GM19193 (cell line): ENCODE data around the gene ELP2.

Experiments
- POLR2A ChIP-seq: IDR thresholded peaks from 4 replicates; pipeline ENCODE4 v1.6.1; 2011; ENCODE audit not compliant: insufficient read depth, insufficient read length; ENCODE audit errors: extremely low read depth

ELP2 gene

DNA sequence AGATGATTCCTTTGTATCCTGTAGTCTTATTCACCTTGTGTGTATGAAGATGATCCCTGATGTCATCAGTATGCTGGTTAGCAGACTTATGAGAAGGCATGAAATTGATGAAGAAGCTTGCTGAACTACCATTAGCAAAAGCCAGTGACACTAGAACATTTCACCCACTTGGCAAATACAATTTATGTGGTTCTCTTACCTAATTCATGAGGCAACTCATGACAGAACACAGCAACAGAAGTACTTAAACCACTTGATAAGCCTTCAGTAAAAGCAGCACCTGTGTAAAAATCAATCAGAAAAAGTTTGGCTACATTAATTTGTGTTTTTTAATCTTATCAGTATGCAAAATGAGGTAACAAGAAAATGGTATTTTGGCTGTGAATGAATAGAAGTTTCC lies 17.4 kb upstream of the ELP2 start:
- TF ChIP-seq POLR2A, result no peak

DNA sequence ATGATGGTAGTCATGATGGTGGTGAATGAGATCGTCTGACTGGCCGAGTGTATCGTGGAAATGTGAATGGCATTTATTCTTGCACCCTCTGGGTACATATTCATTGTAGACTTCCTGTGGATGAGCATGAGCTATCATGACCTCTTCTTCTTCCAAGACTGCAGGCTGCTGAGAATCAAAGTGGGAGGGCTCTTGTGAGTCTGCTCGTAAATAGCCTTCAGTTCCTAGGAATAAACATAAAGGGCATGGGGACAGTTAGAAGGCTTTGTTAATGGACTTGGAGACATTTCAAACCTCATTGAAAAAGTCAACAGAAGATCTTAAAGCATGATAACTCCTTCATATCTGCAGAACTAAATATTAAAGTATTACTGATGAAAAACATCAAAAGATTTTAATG lies 15.4 kb upstream of the ELP2 start:
- TF ChIP-seq POLR2A, result no peak

DNA sequence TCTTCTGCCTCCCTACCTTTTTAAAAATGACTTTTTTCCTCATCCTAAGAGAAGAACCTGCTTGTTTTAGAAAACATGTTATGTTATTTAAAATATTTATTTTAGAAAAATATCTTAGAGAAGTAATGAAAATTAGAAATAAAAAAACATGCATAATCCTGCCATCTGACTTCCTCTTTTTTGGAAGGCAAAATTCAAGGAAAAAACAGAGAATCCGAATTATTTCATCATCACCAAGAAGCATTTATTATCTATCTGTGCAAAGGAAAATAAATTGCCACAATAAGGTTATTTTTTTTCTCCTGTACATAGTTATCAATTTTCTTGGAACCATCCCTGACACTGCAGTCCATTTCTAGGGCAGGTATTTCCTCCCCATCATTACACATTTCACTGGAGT lies 15.0 kb upstream of the ELP2 start:
- no peak for TF ChIP-seq POLR2A

DNA sequence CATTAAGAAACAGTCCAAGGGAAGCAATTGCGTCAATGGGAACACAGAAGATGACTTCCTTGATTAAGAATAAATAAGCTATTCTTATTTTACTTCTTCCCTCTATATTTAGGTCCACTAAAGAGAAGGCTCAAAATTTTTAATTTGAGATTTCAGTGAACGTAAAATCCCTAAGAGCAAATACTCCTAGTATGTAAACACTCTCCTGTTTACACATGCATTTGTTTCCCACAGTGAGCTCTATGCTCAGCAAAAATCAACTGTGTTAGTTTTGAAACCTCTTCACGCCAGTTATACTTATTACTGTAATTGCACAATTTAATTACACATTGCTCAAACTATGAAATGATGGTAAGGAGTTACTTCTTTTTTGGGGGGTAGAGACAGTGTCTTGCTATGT lies 9.4 kb upstream of the ELP2 start:
- no peak for TF ChIP-seq POLR2A

DNA sequence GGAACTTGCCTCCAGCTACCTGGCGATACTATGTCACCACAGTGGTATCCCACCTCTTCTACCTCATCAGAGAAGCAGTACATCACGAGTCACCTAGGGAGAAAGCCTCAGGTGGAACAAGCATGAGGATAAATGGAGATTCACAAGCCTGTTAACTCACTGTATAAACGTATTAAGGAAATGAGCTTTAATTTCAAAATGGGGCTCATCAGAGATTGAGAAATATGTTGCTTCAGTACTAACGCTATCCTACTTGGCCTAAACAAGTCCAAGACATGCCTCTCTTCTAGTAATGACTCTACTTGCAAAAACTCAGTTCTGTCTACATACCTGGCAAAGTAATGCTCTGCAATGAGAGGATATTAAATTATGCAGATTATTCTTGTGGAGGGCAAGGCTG lies 4.9 kb upstream of the ELP2 start:
- no peak for TF ChIP-seq POLR2A

DNA sequence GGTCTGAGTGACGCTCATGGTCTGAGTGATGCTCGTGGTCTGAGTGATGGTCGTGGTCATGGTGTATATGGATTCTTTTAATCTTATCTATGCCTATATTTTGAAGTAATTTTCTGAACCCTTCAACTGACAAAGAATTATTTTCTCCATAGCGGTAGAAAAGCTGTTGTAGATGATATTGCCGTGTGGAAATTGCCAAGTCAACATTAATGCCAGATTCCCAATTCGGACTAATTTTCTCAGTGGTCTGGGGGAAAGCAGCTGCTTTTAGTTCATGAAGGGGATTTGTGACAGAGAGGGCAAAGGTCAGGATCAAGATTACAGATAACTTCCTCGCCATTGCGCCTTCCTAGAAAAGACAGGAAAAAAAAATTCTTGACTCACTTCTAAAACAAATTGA lies 3.0 kb upstream of the ELP2 start:
- TF ChIP-seq POLR2A, result no peak

DNA sequence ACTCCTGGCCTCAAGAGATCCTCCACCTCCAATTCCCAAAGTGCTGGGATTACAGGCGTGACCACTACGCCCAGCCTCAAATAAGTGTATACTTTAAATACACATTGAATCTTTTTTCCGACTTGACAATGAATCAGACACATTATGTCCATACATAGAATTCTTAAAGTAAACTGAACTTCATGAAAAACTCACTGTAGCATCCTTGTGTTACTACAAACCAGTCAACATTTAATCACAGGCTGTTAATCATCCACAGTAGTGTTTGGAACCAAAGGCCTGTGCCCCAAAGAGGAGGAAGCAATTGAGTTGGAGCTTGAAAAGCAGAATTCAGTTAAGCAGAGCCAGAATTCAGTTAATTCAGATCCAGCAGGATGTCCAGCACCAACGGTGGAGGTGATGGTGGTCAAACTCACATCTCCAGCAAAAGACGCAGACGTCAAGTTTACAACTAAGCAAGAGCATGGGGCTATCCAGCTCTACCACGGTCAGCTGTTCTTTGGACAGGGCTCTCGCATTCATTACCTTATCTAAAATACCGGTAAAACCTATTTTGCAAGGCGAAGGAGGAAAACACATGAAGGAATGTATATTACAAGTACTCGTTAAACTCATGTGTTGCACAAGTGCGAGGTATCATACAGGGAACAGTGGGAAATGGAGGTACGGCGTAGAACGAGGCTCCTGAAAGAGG lies 1.7 kb upstream of the ELP2 start:
- no peak for TF ChIP-seq POLR2A

DNA sequence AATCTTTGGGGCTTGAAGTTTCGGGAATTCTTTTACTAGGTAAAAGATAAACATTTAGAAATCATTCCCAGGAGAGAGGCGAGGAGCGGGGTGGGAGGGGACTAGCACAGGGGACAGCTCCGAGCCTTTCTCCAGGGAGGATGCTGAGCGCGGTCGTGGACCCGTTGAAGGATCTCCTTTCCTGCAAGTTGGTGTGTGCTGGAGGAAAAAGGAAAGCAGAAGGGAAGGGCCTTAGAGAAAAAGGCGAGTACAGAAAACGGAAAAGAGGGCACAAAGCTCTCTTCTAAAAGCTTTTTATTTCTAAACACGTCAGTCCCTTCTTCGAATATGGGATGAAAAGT lies 1.2 kb upstream of the ELP2 start:
- TF ChIP-seq POLR2A, result no peak

DNA sequence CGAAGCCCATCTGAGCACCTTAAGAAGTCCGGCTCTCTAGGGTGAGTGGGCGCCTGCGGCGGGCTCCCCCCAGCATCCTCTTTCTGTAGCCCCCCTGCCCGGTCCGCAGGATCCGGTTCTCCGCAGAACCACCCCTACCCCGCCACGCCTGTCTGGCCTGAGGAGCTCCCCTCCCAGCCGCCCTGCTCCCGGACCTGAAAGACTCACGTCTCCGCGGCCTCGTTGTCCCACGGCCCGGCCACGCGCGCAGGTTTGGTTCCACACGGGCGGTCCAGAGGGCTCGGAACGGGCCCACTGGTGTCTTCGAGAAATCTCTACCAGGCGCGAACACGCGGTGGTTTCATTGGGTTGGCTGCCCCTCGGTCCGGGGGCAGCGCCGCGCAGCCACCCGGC lies 796 bp upstream of the ELP2 start:
- peak; percentile 56 for TF ChIP-seq POLR2A

DNA sequence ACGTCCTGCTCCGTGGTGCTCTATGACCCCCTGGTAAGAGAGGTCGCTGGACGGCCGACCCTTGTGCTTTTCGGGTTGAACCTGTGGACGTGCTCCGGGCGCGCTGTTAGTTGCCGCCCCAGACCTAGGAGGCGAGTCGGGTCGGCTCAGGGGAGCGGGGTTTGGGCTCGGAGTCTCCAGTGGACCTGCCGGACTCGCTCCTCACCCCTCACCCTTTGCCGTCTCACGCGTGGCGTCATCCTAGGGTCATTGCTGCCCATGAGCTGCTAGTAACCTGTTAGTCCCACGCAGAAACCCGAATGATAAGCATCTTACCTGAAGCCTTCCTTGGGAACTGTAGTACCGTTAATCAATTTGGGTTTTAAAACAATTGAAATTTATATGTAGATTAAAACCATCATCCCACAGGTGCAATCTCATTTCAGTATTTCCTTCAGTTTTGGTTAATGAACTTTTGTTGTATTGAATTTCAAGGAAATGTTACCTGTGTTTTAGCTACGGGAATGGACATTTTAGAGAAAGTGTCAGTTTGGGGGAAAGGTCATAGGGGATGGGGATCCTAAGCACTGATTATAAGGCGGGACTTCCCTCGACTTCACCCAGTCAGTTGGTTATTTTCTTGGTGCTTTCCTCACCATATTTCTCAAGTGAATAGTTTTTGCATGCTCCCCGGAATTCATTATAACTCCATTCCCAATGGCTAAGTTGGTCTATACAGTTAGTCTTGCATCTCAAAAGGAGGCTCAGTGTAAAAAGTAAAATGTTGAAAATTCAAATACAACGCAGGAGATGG lies 536 bp downstream of the ELP2 start:
- no peak for TF ChIP-seq POLR2A

DNA sequence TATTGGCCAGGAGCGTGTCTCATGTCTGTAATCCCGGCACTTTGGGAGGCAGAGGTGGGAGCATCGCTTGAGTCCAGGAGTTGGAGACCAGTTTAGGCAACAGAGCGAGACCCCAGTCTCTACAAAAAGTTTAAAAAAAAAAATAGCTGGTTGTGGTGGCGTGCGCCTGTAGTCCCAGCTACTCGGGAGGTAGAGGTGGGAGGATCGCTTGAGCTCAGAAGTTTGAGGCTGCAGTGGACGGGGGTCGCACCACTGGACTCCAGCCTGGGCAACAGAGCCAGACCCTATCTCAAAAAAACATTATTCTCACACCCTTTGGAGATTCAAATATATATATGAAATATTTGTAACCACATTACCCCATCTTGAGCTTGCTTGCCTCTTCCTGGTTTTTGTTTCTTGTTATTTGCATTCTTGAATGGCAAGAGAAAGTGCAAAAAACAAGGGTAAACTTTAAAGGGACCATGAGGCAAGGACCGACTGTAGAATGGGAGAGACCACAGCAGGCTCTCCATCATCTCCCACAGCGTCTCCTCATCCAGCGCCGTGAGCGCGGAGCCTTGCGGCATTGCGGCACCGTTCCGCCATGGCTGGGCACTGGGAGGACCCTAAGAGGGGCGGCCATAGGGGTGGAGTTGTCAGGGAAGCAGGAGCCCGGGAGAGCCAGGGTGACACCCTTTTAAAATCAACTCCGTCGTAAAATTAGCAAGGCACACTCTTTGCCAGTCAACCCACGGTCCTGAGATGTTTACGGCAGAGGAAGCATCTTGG lies 1.4 kb downstream of the ELP2 start:
- TF ChIP-seq POLR2A, result no peak

DNA sequence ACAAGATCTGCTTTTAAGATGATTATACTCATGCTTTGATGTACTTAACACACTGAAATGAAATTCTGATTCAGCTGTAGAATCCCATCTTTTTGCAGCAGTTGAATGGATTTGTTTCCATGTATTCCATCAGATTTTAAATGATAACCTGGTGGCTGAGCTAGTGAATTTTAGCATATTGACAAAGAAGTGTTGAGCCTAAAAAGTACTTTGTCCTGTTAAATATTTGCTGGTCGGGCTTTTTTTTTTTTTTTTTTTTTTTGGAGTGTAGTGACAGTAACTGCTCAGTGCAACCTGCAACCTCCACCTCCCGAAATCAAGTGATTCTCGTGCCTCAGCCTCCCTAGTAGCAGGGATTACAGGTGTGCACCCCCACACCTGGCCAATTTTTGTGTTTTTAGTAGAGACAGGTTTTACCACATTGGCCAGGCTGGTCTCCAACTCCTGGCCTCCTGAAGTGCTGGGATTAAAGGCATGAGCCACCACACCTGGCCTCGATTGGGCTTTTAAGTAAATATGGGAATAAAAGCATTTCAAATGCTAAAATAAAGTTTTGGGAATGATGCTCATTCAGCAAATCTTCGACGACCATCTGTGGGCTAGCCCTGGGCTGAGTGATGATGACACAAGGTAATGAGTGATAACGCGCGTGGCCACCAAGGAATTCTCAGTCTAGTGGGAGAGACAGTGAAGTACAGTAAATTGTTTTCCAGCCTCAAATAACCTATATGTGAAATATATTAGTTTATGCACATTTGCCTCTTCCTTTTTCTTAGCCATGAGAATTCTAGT lies 2.2 kb downstream of the ELP2 start:
- TF ChIP-seq POLR2A, result no peak

DNA sequence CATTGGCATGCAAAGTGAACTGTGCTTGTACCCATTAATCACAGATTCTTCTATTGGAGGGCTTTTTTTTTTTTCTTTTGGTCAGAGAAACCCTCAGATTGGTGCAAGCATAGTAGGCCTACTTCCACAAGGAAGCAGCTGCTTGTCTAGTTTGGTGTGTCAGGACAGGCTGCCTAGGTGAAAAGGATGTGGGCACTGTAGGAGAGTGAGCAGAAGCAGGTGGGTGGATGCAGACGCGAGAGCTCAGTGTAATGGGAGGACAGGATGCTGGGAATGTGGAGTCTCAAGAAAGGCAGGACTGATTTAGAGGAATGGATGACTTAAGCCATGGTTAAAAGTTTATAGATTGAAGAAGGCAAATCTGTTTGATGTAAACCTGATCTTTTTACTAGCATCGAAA lies 3.1 kb downstream of the ELP2 start:
- TF ChIP-seq POLR2A, result no peak

DNA sequence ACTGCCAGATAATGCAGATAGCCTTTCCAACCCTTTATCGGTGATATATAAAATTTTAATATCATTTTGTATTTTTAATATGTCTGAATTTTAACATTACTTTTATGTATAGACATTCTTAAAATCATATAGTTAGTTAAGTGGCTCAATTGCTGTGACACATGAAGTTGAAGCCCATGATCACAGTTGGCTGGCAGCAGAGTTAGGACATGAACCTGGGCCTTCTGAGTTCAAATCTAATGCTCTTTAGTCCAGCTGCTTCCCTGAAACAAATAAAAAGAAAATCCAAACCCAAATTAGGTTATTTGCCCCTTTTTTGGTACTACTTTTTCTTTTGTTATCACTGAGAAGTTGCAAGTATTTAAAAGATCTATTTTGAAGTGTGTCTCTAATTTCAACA lies 5.6 kb downstream of the ELP2 start:
- TF ChIP-seq POLR2A, result no peak

DNA sequence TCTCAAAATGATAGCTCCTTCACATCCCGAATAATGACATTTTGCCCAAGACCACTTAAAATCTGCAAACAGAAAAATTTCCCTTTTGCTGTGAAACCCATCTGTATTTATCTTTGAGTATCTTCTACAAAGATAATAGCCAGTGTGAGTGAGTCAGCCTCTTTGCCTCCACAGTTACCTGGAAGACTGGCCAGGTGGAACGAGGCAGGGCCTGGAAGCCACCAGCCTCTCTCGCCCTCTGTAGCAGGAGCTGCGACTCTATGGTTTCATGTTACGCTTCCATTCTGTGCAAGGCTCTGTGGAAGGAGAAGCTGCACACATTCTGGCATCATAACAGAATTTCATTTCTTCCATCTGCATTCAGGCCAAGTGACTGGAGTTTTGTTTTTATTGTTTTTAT lies 9.5 kb downstream of the ELP2 start:
- no peak for TF ChIP-seq POLR2A
